Neuronal stem cell (in vitro differentiated cells): ENCODE results near the gene RNASE2.
"Not testable (repeated sequence)": the region's sequence is repeated elsewhere in the genome, so short reads cannot be mapped to it uniquely, and the experiment has no call there.

Experiments used
- DNase-seq: peaks from one replicate; pipeline ENCODE4 v3.0.0-alpha.2; 2013; ENCODE audit warnings: low spot score
- H2AFZ ChIP-seq: one replicate; pipeline ENCODE4 v1.6.1; 2013; ENCODE audit warnings: mild to moderate bottlenecking, low read length, inconsistent platforms
- H2AK5ac ChIP-seq: 2 replicates; pipeline ENCODE4 v1.6.1; 2013; ENCODE audit warnings: low read depth, mild to moderate bottlenecking, inconsistent platforms, low read length, moderate library complexity, mixed read lengths
- H2BK120ac ChIP-seq: 2 replicates; pipeline ENCODE4 v1.6.1; 2013; ENCODE audit warnings: low read depth, mild to moderate bottlenecking, inconsistent platforms, low read length, moderate library complexity, mixed read lengths
- H2BK12ac ChIP-seq: one replicate; pipeline ENCODE4 v1.6.1; 2013; ENCODE audit warnings: low read length, inconsistent platforms
- H2BK15ac ChIP-seq: 2 replicates; pipeline ENCODE4 v1.6.1; 2013; ENCODE audit warnings: mild to moderate bottlenecking, low read length, inconsistent platforms, mixed read lengths
- H2BK5ac ChIP-seq: one replicate; pipeline ENCODE4 v1.6.1; 2013; ENCODE audit warnings: inconsistent platforms, mild to moderate bottlenecking, low read length, moderate library complexity
- H3K14ac ChIP-seq: one replicate; pipeline ENCODE4 v1.6.1; 2013; ENCODE audit warnings: low read length, inconsistent platforms
- H3K18ac ChIP-seq: 2 replicates; pipeline ENCODE4 v1.6.1; 2013; ENCODE audit warnings: low read length, inconsistent platforms
- H3K23ac ChIP-seq: 2 replicates; pipeline ENCODE4 v1.6.1; 2013; ENCODE audit warnings: low read depth, mild to moderate bottlenecking, mixed read lengths, low read length, inconsistent platforms; ENCODE audit not compliant: poor library complexity
- H3K27ac ChIP-seq: replicated peaks from 3 replicates; pipeline ENCODE4 v1.5.1; 2013; ENCODE audit warnings: low read length, inconsistent platforms
- H3K27me3 ChIP-seq, 3 experiments: 2 replicates each; pipeline ENCODE4 v1.6.1; 2013; ENCODE audit warnings: low read length in 3 of 3, mild to moderate bottlenecking in 2 of 3, inconsistent platforms in 1 of 3, low read depth in 1 of 3, mixed read lengths in 1 of 3, moderate library complexity in 1 of 3; ENCODE audit not compliant: control insufficient read depth in 3 of 3, insufficient read depth in 3 of 3
- H3K36me3 ChIP-seq, 2 donors: replicated peaks in 1 of 2; 2 replicates each; pipeline ENCODE4 v1.6.1; 2013; ENCODE audit warnings: low read length in 2 of 2; ENCODE audit not compliant: control insufficient read depth in 2 of 2, insufficient read depth in 2 of 2
- H3K4ac ChIP-seq: 2 replicates; pipeline ENCODE4 v1.6.1; 2013; ENCODE audit warnings: inconsistent platforms, mild to moderate bottlenecking, low read length, moderate library complexity
- H3K4me1 ChIP-seq, 2 donors: 1 replicate in 1 of 2; 2 replicates in 1 of 2; pipeline ENCODE4 v1.6.1; 2013; ENCODE audit warnings: low read length in 2 of 2, low read depth in 1 of 2; ENCODE audit not compliant: control insufficient read depth in 2 of 2, insufficient read depth in 1 of 2
- H3K4me2 ChIP-seq: one replicate; pipeline ENCODE4 v1.6.1; 2013; ENCODE audit warnings: mild to moderate bottlenecking, low read length, inconsistent platforms; ENCODE audit not compliant: insufficient read depth, poor library complexity, severe bottlenecking
- H3K4me3 ChIP-seq, 2 donors: 2 replicates each; pipeline ENCODE4 v1.5.1; 2013; ENCODE audit warnings: low read length in 2 of 2, mild to moderate bottlenecking in 2 of 2, inconsistent platforms in 1 of 2, moderate library complexity in 1 of 2
- H3K79me1 ChIP-seq: one replicate; pipeline ENCODE4 v1.6.1; 2013; ENCODE audit warnings: low read depth, mild to moderate bottlenecking, inconsistent platforms, low read length, moderate library complexity
- H3K9ac ChIP-seq: one replicate; pipeline ENCODE4 v1.6.1; 2013; ENCODE audit warnings: mild to moderate bottlenecking, low read depth, low read length, inconsistent platforms; ENCODE audit not compliant: poor library complexity
- H3K9me3 ChIP-seq, 2 donors: replicated peaks in 1 of 2; 2 replicates each; pipeline versions ENCODE3 to v1.6.1; 2013; ENCODE audit warnings: low read length in 2 of 2, mild to moderate bottlenecking in 2 of 2, inconsistent platforms in 1 of 2, low read depth in 1 of 2, mixed read lengths in 1 of 2, moderate library complexity in 1 of 2; ENCODE audit not compliant: control insufficient read depth in 2 of 2, insufficient read depth in 1 of 2
- H4K8ac ChIP-seq: one replicate; pipeline ENCODE4 v1.6.1; 2013; ENCODE audit warnings: low read depth, mild to moderate bottlenecking, inconsistent platforms, low read length, moderate library complexity
- H4K91ac ChIP-seq: one replicate; pipeline ENCODE4 v1.6.1; 2013; ENCODE audit warnings: low read length, low read depth, mild to moderate bottlenecking, inconsistent platforms; ENCODE audit not compliant: poor library complexity
- whole genome bisulfite sequencing, 2 donors: extraction: QIAGEN DNeasy Blood & Tissue Kit; methylation state at CpG; one replicate each; pipeline ENCODE4 v1.1.7; 2013; ENCODE audit warnings: missing lambda C conversion rate in 2 of 2, mixed read lengths in 1 of 2; ENCODE audit not compliant: insufficient read length in 2 of 2, insufficient replicate concordance in 1 of 2; ENCODE audit errors: extremely low coverage in 2 of 2; 5-methylcytosine and 5-hydroxymethylcytosine counted together

The RNASE2 gene

GRCh38 chr14:20980906-20981305, 25.6 kb downstream of the RNASE2 start:
- H2BK12ac ChIP-seq, result no peak overlapping the region
- H3K79me1 ChIP-seq, result no peaks in the 10 kb centered on the region
- H3K9ac ChIP-seq, result no peak overlapping the region
- no peak overlapping the region for H3K4me2 ChIP-seq
- H2BK15ac ChIP-seq, result no peak overlapping the region
- no peaks in the 10 kb centered on the region for H3K4me1 ChIP-seq
- H2BK5ac ChIP-seq, result no peak overlapping the region
- H4K8ac ChIP-seq, result no peak overlapping the region
- no peak overlapping the region for H4K91ac ChIP-seq
- DNase-seq, result no peak
- no peak overlapping the region for H2BK120ac ChIP-seq
- no peak overlapping the region for H3K4me3 ChIP-seq
- H3K18ac ChIP-seq, result no peak overlapping the region
- H3K27ac ChIP-seq, result no peak overlapping the region
- H3K14ac ChIP-seq, result no peak overlapping the region
- no peak overlapping the region for H2AFZ ChIP-seq
- H3K9me3 ChIP-seq, result no peaks in the 10 kb centered on the region
- H3K27me3 ChIP-seq, result peaks cover 0 to 21% (median 0%) of the 10 kb centered on the region in 3 experiments
- no peaks in the 10 kb centered on the region for H3K36me3 ChIP-seq
- no peak overlapping the region for H2AK5ac ChIP-seq
- H3K4ac ChIP-seq, result no peak overlapping the region
- H3K23ac ChIP-seq, result no peak overlapping the region
- no CpG with 5 or more reads among the region's 1 CpG for WGBS, 2 donors

GRCh38 chr14:20982646-20983369, 27.5 kb downstream of the RNASE2 start:
- H2BK15ac ChIP-seq, result no peak overlapping the region
- H3K4me1 ChIP-seq, result no peaks in the 10 kb centered on the region
- H2BK12ac ChIP-seq, result no peak overlapping the region
- H3K4me3 ChIP-seq, result no peak overlapping the region
- WGBS, 2 donors, result no CpG with 5 or more reads among the region's 2 CpGs
- no peak overlapping the region for H3K14ac ChIP-seq
- no peaks in the 10 kb centered on the region for H3K9me3 ChIP-seq
- no peak overlapping the region for H3K18ac ChIP-seq
- H4K91ac ChIP-seq, result no peak overlapping the region
- H3K27ac ChIP-seq, result no peak overlapping the region
- no peaks in the 10 kb centered on the region for H3K36me3 ChIP-seq
- no peak overlapping the region for H2BK5ac ChIP-seq
- H3K79me1 ChIP-seq, result no peaks in the 10 kb centered on the region
- no peak overlapping the region for H4K8ac ChIP-seq
- H3K9ac ChIP-seq, result no peak overlapping the region
- peaks cover 0 to 10% (median 0%) of the 10 kb centered on the region in 3 experiments for H3K27me3 ChIP-seq
- no peak overlapping the region for H3K23ac ChIP-seq
- no peak overlapping the region for H2AK5ac ChIP-seq
- H3K4ac ChIP-seq, result no peak overlapping the region
- H2AFZ ChIP-seq, result no peak overlapping the region
- H3K4me2 ChIP-seq, result no peak overlapping the region
- DNase-seq, result no peak
- no peak overlapping the region for H2BK120ac ChIP-seq

GRCh38 chr14:20985650-20986049, 30.4 kb downstream of the RNASE2 start:
- not testable (repeated sequence) for H2BK15ac ChIP-seq, H3K14ac ChIP-seq, H2BK5ac ChIP-seq, H4K8ac ChIP-seq, H3K36me3 ChIP-seq, H3K4ac ChIP-seq, H2AFZ ChIP-seq, H4K91ac ChIP-seq, H2AK5ac ChIP-seq, H3K23ac ChIP-seq, H2BK12ac ChIP-seq, DNase-seq, H2BK120ac ChIP-seq, H3K18ac ChIP-seq, H3K4me1 ChIP-seq, H3K4me3 ChIP-seq, H3K27me3 ChIP-seq, H3K9me3 ChIP-seq, H3K4me2 ChIP-seq, H3K79me1 ChIP-seq, H3K9ac ChIP-seq, H3K27ac ChIP-seq
- no CpG with 5 or more reads among the region's 4 CpGs for WGBS, 2 donors

- no peak overlapping the region for H4K91ac ChIP-seq
- WGBS, 2 donors, result no CpG with 5 or more reads among the region's 2 CpGs
- no peak overlapping the region for H4K8ac ChIP-seq
- H3K9me3 ChIP-seq, result no peaks in the 10 kb centered on the region
- no peak overlapping the region for H2AK5ac ChIP-seq
- H3K27ac ChIP-seq, result no peak overlapping the region
- H3K18ac ChIP-seq, result no peak overlapping the region
- H3K9ac ChIP-seq, result no peak overlapping the region
- H2AFZ ChIP-seq, result no peak overlapping the region
- H3K4me2 ChIP-seq, result no peak overlapping the region
- DNase-seq, result no peak
- H3K27me3 ChIP-seq, result no peaks in the 10 kb centered on the region
- peaks cover 0 to 4% of the 10 kb centered on the region in 2 donors for H3K4me1 ChIP-seq
- no peak overlapping the region for H3K4me3 ChIP-seq
- no peak overlapping the region for H2BK5ac ChIP-seq
- no peaks in the 10 kb centered on the region for H3K79me1 ChIP-seq
- H3K14ac ChIP-seq, result no peak overlapping the region
- H3K4ac ChIP-seq, result no peak overlapping the region
- H2BK120ac ChIP-seq, result no peak overlapping the region
- H2BK12ac ChIP-seq, result no peak overlapping the region
- peaks cover under 1 to 9% of the 10 kb centered on the region in 2 donors for H3K36me3 ChIP-seq
- H3K23ac ChIP-seq, result no peak overlapping the region
- no peak overlapping the region for H2BK15ac ChIP-seq
Measured at GRCh38 chr14:20986811-20987210, 31.5 kb downstream of the RNASE2 start.
